Measurements from ENCODE around the gene MICAL2. TPM values are rescaled to one million over a fixed set of nuclear protein-coding genes. Genes with fewer than 3 reads are reported as not detected.

The MICAL2 gene
- total RNA-seq, 1 donor from 2014 or later = 158 TPM

GRCh38 chr11:12116425-12117032, 6.1 kb downstream of the MICAL2 start:
- no peak for DNase-seq (ENCODE audit: low spot score)

DNA sequence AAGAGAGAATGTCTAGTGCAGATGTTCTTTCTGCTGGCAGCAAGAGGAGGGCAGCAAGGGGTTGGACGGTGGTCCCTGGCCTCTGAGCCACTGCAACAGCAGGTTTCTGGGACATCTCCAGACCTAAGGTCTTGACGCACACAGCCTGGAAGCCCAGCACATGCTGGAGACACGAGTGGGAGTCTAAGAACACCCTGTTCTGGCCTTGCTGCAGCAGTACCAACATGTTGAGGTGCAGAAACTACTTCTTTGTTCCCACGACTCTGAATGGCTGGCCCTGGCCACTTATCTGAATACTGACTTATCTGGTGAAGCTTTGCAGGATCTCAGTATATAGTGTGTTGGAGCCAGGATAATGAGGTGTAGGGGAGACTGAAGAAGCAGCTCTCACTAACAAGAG, 6.8 kb downstream of the MICAL2 start:
- DNase-seq (ENCODE audit: low spot score) = no peak

GRCh38 chr11:12117611-12118010, 7.2 kb downstream of the MICAL2 start:
- DNase-seq (ENCODE audit: low spot score) = no peak

DNA sequence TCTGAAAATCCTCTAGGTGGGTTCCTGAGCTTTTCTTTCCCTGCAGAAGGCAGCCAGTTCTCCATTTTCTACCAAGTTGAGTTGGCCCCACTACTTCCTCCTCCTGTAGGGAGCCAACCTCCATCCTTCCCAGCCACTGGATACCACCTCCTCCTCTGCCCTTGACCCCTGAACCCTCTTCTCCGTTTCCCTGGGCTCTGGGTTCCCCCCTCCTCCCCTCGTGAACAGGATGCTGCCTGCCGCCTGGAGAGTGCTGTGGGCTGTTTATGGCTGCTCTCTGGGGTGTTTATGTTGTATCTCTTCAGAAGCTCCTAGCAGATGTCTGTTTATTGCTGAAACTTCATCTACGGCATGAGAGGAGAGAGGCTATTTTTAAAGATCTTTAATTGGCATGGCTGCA, 8.6 kb downstream of the MICAL2 start:
- no peak for DNase-seq (ENCODE audit: low spot score)

DNA sequence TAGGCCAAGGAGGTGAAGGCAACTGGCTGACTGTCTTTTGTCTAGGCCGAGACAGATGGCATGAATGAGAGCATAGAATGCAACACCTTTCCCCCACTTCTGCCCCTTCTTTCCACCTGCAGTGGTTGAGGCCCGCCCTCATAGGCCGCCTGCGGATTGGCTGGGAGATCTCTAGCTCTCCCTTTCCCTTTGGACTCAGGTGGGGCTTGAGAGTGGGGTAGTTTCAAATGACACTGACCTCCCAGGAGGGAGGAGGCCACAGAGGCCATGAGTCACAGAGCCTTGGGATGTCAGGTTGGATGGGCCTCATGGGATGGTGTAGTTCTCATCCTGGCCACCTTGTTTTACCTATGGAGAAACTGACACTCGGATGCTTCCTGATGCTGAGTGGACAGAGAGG, 9.1 kb downstream of the MICAL2 start:
- no peak for DNase-seq (ENCODE audit: low spot score)

- DNase-seq (ENCODE audit: low spot score) = no peak
Observed at GRCh38 chr11:12120031-12121008, 9.9 kb downstream of the MICAL2 start.

- DNase-seq (ENCODE audit: low spot score) = no peak
Observed at GRCh38 chr11:12121011-12121410, 10.6 kb downstream of the MICAL2 start.

- DNase-seq (ENCODE audit: low spot score) = no peak
Observed at GRCh38 chr11:12121517-12121916, 11.1 kb downstream of the MICAL2 start.

DNA sequence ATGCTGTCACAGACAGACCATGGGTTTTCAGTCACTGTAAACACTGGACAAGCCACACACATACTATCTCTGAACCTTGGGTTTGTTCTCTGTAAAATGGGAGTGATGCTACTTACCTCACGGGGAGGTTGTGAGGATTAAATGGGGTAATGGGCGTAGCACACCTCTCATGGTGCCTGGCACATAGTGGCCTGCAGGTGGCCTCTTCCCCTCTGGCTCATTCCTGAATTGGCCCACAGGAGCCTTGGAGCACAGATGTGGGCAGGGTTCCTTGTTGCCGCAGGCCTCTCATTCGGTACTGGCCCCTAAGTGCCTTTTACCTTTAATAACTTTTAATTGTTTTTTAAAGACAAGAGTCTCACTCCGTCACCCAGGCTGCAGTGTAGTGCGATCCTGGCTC, 11.7 kb downstream of the MICAL2 start:
- no peak for DNase-seq (ENCODE audit: low spot score)

DNA sequence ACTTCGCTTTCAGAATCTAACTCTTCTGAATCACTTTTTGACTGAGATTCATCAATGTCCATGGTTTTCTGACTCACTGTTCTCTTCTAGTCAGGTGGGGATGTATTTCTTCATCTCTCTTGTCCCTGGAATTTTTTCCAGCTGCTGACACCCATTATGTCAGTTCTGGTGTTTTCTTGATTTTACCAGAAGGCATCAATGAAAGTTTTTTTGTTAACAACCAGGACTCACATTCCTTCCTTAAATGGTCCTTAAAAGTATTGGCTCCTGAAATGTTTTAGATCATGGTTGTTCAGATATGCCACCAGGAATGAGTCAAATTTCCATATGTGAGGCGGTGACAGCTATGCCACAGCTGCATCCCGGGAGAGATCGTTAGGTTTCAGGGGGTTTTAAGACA, 12.9 kb downstream of the MICAL2 start:
- DNase-seq (ENCODE audit: low spot score) = no peak

GRCh38 chr11:12123799-12124198, 13.4 kb downstream of the MICAL2 start:
- no peak for DNase-seq (ENCODE audit: low spot score)

DNA sequence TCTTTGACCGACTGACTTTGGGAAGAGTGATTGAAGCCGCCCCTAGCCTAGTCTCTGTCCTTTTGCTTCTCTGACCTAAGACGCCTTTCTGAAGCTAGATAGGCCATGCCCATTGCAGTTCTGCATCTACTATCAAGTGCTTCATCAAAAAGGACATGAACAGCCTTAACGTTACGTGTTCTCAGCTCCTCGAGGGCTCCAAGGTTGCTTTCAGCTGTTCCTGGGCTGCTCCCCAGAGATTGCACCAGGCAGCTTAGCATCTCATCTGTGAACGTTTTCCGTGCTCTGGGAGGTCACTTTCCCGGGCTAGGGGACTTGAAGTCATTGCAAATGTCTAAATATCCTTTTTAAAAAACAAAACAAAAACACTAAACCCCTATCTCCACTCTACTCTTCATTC, 13.9 kb downstream of the MICAL2 start:
- DNase-seq (ENCODE audit: low spot score) = no peak

- no peak for DNase-seq (ENCODE audit: low spot score)
Observed at GRCh38 chr11:12125609-12126149, 15.3 kb downstream of the MICAL2 start.

- no peak for DNase-seq (ENCODE audit: low spot score)
Observed at GRCh38 chr11:12126344-12127019, 16.1 kb downstream of the MICAL2 start.

DNA sequence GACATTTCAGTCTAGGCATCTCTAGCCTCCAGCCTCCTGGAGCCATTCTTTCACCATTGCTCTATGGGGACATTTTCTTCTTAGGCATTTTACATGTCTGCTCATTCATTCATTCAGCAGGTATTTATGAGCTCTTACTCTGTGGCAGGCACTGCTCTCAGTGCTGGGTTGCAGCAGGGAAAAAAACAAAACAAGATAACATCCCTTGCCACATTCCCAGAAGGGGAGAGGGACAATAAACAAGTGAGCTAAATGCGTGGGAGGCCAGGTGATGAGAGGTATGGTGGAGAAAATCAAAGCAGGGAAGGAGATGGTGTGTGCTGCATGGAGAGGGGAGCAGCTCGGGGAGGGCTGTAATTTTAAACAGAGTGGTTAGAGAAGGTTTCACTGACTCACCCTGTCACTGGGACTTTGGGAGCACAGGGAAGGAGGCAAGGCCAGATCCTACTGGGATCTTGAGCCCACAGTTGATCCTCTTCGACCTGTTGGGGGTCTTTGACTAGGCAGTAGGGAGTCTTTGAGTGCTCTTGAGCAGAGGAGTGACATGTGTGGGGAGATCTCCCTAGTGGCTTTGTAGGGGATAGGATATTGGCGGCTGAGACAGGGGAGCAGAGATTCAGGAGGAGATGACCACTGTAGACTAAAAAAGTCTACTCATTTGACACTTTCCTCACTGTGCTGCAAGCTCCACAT, 17.0 kb downstream of the MICAL2 start:
- DNase-seq (ENCODE audit: low spot score) = no peak

GRCh38 chr11:12128301-12128751, 17.9 kb downstream of the MICAL2 start:
- DNase-seq (ENCODE audit: low spot score) = no peak

DNA sequence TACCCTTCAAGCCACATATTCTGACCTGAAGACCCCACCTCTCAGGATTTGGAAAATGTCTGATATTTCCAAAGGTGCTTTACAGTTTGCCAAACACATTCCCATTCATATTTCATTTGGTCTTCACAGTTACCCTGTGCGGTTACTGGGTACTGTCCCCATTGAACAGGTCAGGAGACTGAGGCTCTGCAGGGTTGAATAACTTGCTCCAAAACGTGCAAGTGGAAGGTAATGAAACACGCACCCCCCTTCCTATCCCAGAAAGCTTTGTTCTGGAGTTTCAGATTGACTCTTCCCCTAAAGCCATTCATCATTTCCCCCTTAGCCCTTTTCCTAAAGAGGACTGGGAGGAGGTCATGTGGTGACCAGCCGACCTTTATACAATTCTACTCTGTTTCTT, 18.8 kb downstream of the MICAL2 start:
- no peak for DNase-seq (ENCODE audit: low spot score)

DNA sequence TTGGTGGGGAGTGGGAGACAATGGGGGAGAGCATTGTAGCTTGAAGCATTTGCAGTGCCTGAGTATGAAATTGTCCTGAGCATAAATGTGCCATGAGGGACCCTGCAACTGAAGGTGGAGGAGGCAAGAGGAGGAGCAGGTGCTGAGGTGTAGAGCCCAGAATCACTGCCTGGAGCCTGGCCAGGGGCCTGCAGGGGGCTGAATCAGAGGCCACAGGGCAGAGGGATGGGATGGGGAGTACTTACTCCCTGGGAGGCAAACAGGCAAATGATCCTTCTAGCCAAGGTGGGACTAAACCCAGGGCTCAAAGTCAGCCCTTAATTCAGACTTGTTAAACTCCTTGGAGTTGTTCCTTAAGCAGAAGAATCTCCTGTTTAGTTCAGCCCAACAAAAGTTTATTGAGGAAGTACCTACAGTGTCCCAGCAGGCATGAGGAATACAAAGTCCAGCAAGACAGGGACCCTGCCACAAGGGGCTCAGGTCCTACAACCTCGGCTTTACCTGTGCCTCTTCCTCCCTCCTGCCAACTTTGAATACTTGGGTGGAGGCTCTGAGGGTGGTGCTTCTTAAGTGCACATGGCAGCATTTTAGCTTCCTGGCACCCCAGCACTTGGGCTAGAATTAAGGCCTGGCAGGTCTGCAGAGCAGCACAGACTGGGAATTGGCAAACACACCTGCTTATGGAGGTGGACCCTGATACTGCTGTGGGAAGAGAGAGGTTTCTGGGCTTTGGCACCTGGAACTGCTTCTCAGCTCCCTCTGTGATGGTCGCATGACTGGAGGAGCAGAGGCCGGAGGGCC, 20.0 kb downstream of the MICAL2 start:
- DNase-seq (ENCODE audit: low spot score) = no peak

GRCh38 chr11:12131943-12132789, 21.8 kb downstream of the MICAL2 start:
- DNase-seq (ENCODE audit: low spot score) = no peak

- no peak for DNase-seq (ENCODE audit: low spot score)
Observed at GRCh38 chr11:12132790-12133145, 22.4 kb downstream of the MICAL2 start.

Measured in mucosa of gallbladder (tissue), 1 donor.